Keratinocyte (primary cell): ENCODE results near the gene TNS1.

Experiments used
- EZH2 ChIP-seq: IDR thresholded peaks from one replicate; pipeline ENCODE4 v1.6.1; 2012; ENCODE audit warnings: inconsistent platforms, mild to moderate bottlenecking, low read length, moderate library complexity
- TF ChIP-seq, protein P1 (sequence below), 3 experiments: IDR thresholded peaks in 1 of 3; conservative IDR thresholded peaks in 1 of 3; optimal IDR thresholded peaks in 1 of 3; 2 replicates in 2 of 3; 3 replicates in 1 of 3; pipeline versions ENCODE3 to v1.5.1; 2011; ENCODE audit warnings: low read length in 3 of 3, mild to moderate bottlenecking in 3 of 3, moderate library complexity in 2 of 3, control low read depth in 1 of 3, inconsistent platforms in 1 of 3; ENCODE audit not compliant: insufficient read depth in 2 of 3; ENCODE audit errors: extremely low read depth in 1 of 3

DNA sequence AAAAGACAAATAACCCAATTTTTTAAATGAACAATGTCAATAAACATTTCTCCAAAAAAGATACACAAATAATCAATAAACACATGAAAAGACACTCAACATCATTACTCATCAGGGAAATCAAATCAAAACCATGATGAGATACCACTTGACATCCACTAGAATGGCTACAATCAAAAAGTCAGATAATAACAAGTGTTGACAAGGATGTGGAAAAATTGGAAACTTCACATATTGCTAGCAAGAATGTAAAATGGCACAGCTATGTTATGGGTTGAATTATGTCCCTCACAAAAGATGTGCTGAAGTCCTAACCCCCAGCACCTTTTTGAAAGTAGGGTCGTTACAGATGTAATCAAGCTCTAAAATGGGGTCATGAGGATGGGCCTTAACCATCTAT, 33.2 kb downstream of the TNS1 start:
- TF ChIP-seq EZH2: no peak
- TF ChIP-seq, protein P1, sequence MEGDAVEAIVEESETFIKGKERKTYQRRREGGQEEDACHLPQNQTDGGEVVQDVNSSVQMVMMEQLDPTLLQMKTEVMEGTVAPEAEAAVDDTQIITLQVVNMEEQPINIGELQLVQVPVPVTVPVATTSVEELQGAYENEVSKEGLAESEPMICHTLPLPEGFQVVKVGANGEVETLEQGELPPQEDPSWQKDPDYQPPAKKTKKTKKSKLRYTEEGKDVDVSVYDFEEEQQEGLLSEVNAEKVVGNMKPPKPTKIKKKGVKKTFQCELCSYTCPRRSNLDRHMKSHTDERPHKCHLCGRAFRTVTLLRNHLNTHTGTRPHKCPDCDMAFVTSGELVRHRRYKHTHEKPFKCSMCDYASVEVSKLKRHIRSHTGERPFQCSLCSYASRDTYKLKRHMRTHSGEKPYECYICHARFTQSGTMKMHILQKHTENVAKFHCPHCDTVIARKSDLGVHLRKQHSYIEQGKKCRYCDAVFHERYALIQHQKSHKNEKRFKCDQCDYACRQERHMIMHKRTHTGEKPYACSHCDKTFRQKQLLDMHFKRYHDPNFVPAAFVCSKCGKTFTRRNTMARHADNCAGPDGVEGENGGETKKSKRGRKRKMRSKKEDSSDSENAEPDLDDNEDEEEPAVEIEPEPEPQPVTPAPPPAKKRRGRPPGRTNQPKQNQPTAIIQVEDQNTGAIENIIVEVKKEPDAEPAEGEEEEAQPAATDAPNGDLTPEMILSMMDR (optimal IDR thresholded peaks at IDR 0.05 in 1 of 3, IDR thresholded peaks at IDR 0.05 in 1 of 3, conservative IDR thresholded peaks at IDR 0.05 in 1 of 3; ENCODE audit: extremely low read depth in 1 of 3, insufficient read depth in 2 of 3, low read length in 3 of 3): no peak
